K562 (cell line): Measurements from ENCODE around the gene BANP. TPM values are rescaled to one million over a fixed set of nuclear protein-coding genes. Genes with fewer than 3 reads are reported as not detected.
A peak's percentile ranks its signal among the peaks of the same experiment; 100 is the strongest.

Source experiments
- ATAC-seq: fragments of 200-7000 bp; cut with Tn5 transposase; 3 replicates; pipeline ENCODE4 v1.9.1; 2020; ENCODE audit warnings: moderate library complexity
- BruUV-seq: library from RNA; stranded (reverse); fragments of 400-500 nt; replicated peaks from 2 replicates; lab custom pipeline; 2021; lab: Mats Ljungman, UMichigan
- CTCF ChIA-PET: fragments of 300-600 bp; formaldehyde crosslinking; extraction: SDS; loops from one replicate; lab custom pipeline; 2021; ENCODE audit warnings: low intra/inter-chr PET ratio; lab: Yijun Ruan, JAX
- POLR2A ChIA-PET: fragments of 300-600, 350-650 bp; sonication (Branson Sonifier 250); formaldehyde crosslinking; extraction: SDS; loops from one replicate; lab custom pipeline; 2021; ENCODE audit warnings: antibody characterized with exemption, inconsistent platforms; lab: Yijun Ruan, JAX
- DNase-seq, 4 experiments: peaks; one replicate each; pipeline versions ENCODE4 v3.0.0 to v3.0.0-alpha.2; 2011 to 2018; ENCODE audit warnings: low spot score in 3 of 4, mixed read lengths in 3 of 4; ENCODE audit errors: extremely low read depth in 1 of 4
- FAIRE-seq: peaks from 2 replicates; lab custom pipeline; 2011; peaks lifted over from hg19 to GRCh38; lab: Jason Lieb, UNC
- H2AFZ ChIP-seq: 2 replicates; pipeline ENCODE4 v1.6.0; 2011; ENCODE audit warnings: low read depth, low read length, control low read depth, inconsistent platforms
- H3K27ac ChIP-seq: fragments of 200-600 bp; 3 replicates; pipeline ENCODE4 v1.8.0; 2011; ENCODE audit warnings: low read depth, mild to moderate bottlenecking, control low read depth, inconsistent platforms, low read length, moderate library complexity, mixed read lengths; ENCODE audit errors: extremely low read depth
- H3K27me3 ChIP-seq, 2 experiments: fragments of 300-600 bp in 1 of 2; 2 replicates in 1 of 2; 3 replicates in 1 of 2; pipeline versions ENCODE4 v1.6.0 to v1.8.0; 2011; ENCODE audit warnings: inconsistent platforms in 2 of 2, low read length in 2 of 2, mild to moderate bottlenecking in 1 of 2, mixed read lengths in 1 of 2, moderate library complexity in 1 of 2; ENCODE audit not compliant: control insufficient read depth in 2 of 2, insufficient read depth in 2 of 2
- H3K36me3 ChIP-seq: fragments of 300-600 bp; 3 replicates; pipeline ENCODE4 v1.8.0; 2011; ENCODE audit warnings: mild to moderate bottlenecking, low read length, inconsistent platforms; ENCODE audit not compliant: control insufficient read depth, insufficient read depth
- H3K4me1 ChIP-seq, 2 experiments: fragments of 200-600 bp in 1 of 2; replicated peaks in 1 of 2; 2 replicates in 1 of 2; 3 replicates in 1 of 2; pipeline versions ENCODE4 v1.5.1 to v1.8.0; 2011; ENCODE audit warnings: inconsistent platforms in 2 of 2, low read length in 2 of 2, mild to moderate bottlenecking in 1 of 2, mixed read lengths in 1 of 2, moderate library complexity in 1 of 2; ENCODE audit not compliant: control insufficient read depth in 2 of 2, insufficient read depth in 2 of 2
- H3K4me2 ChIP-seq: 2 replicates; pipeline ENCODE4 v1.6.1; 2011; ENCODE audit warnings: low read length, control low read depth, inconsistent platforms, mixed read lengths; ENCODE audit not compliant: insufficient read depth
- H3K4me3 ChIP-seq: fragments of 200-600 bp; sonication (generic), shearing (Covaris generic); 2 replicates; pipeline ENCODE4 v1.5.1; 2016; ENCODE audit warnings: control low read depth, inconsistent platforms
- H3K79me2 ChIP-seq: fragments of 200-600 bp; 3 replicates; pipeline ENCODE4 v1.8.0; 2011; ENCODE audit warnings: low read length, inconsistent platforms; ENCODE audit not compliant: control insufficient read depth, insufficient read depth
- H3K9ac ChIP-seq, 2 experiments: 2 replicates each; pipeline versions ENCODE4 v1.6.0 to v1.6.1; 2011; ENCODE audit warnings: low read depth in 2 of 2, low read length in 2 of 2, control low read depth in 1 of 2, inconsistent platforms in 1 of 2, mild to moderate bottlenecking in 1 of 2, mixed read lengths in 1 of 2; ENCODE audit not compliant: insufficient read depth in 1 of 2
- H3K9me1 ChIP-seq: one replicate; pipeline ENCODE4 v1.6.0; 2011; ENCODE audit warnings: inconsistent platforms, mild to moderate bottlenecking, low read length, moderate library complexity; ENCODE audit not compliant: control insufficient read depth, insufficient read depth
- H3K9me3 ChIP-seq: replicated peaks from 2 replicates; pipeline ENCODE4 v1.5.1; 2011; ENCODE audit warnings: low read depth, low read length, inconsistent platforms; ENCODE audit not compliant: control insufficient read depth, insufficient read depth
- H4K20me1 ChIP-seq: replicated peaks from 2 replicates; pipeline ENCODE4 v1.6.1; 2011; ENCODE audit warnings: low read length, inconsistent platforms, mixed read lengths; ENCODE audit not compliant: control insufficient read depth, insufficient read depth
- BCLAF1 ChIP-seq, 2 experiments: fragments of 450-650 bp in 1 of 2; IDR thresholded peaks; 2 replicates each; pipeline ENCODE4 v1.6.1; 2011 to 2017; ENCODE audit warnings: low read depth in 2 of 2, antibody characterized with exemption in 1 of 2, borderline replicate concordance in 1 of 2, low read length in 1 of 2, mild to moderate bottlenecking in 1 of 2, mixed read lengths in 1 of 2; ENCODE audit not compliant: control insufficient read depth in 1 of 2
- FOS ChIP-seq: IDR thresholded peaks from 3 replicates; pipeline ENCODE4 v1.6.1; 2011; ENCODE audit not compliant: insufficient read length; ENCODE audit errors: extremely low read depth
- GMEB1 ChIP-seq: fragments of 250-450 bp; sonication (Bioruptor Pico); IDR thresholded peaks from 2 replicates; pipeline ENCODE4 v1.4.0; 2020; ENCODE audit warnings: mild to moderate bottlenecking
- HDAC6 ChIP-seq: IDR thresholded peaks from 2 replicates; pipeline ENCODE4 v1.6.1; 2012; ENCODE audit warnings: low read depth, mild to moderate bottlenecking, control low read depth, inconsistent platforms, low read length, moderate library complexity
- HNRNPL ChIP-seq: fragments of 200-400 bp; formaldehyde crosslinking; IDR thresholded peaks from 2 replicates; pipeline ENCODE4 v1.6.1; 2017; ENCODE audit warnings: low read depth, mild to moderate bottlenecking, low read length
- KLF6 ChIP-seq: fragments of 250-450 bp; sonication (Bioruptor Pico); IDR thresholded peaks from 2 replicates; pipeline ENCODE4 v1.4.0; 2020; ENCODE audit warnings: mild to moderate bottlenecking, moderate library complexity, borderline replicate concordance
- MCM3 ChIP-seq: fragments of 450-650 bp; IDR thresholded peaks from 2 replicates; pipeline ENCODE4 v1.6.1; 2016
- MTA2 ChIP-seq: fragments of 450-650 bp; IDR thresholded peaks from 2 replicates; pipeline ENCODE4 v1.6.1; 2016; ENCODE audit warnings: low read depth
- SUPT5H ChIP-seq: fragments of 450-650 bp; IDR thresholded peaks from 2 replicates; pipeline ENCODE4 v1.6.1; 2016
- WHSC1 ChIP-seq: IDR thresholded peaks from one replicate; pipeline ENCODE4 v1.6.1; 2012; ENCODE audit warnings: low read length, control low read depth, inconsistent platforms
- ZEB2 ChIP-seq: fragments of 450-650 bp; IDR thresholded peaks from 2 replicates; pipeline ENCODE4 v1.6.1; 2016
- ZFX ChIP-seq: sonication (generic); formaldehyde crosslinking; IDR thresholded peaks from 2 replicates; pipeline ENCODE4 v1.8.0; 2022; ENCODE audit warnings: mild to moderate bottlenecking, missing genetic modification reagents, moderate library complexity
- ZNF212 ChIP-seq: fragments of 450-650 bp; formaldehyde crosslinking; IDR thresholded peaks from 2 replicates; pipeline ENCODE4 v1.4.0; 2020; ENCODE audit warnings: mild to moderate bottlenecking
- ZNF780A ChIP-seq: fragments of 250-450 bp; sonication (Bioruptor Pico); IDR thresholded peaks from 2 replicates; pipeline ENCODE4 v1.5.0; 2021; ENCODE audit warnings: mild to moderate bottlenecking
- WGBS: fragments of 100-300 bp; shearing (Covaris generic); methylation state at CpG from one replicate; pipeline ENCODE4 v1.1.6; 2016; ENCODE audit warnings: low coverage, mixed read lengths; ENCODE audit not compliant: insufficient coverage; ENCODE audit errors: missing lambda C conversion rate; 5-methylcytosine and 5-hydroxymethylcytosine counted together
- in situ Hi-C: fragments of 300-500 bp; cut with MboI; formaldehyde crosslinking; loops from 4 replicates; pipeline ENCODE4 v1.15.0; 2018; ENCODE audit warnings: inconsistent platforms, mixed read lengths
- intact Hi-C: fragments of 100-400 bp; cut with micrococcal nuclease; formaldehyde crosslinking; loops from 2 replicates; pipeline ENCODE4 v1.14.2; 2022
- polyA plus RNA-seq, 8 experiments: library from polyadenylated mRNA; depleted of rRNA in 4 of 8; stranded (reverse) in 5 of 8; unstranded in 3 of 8; fragments of >200 nt; fragmentation: Nextera tagmentation in 2 of 8; fragmentation: Illumina TruSeq in 1 of 8; extraction: Ambion mirVana in 2 of 8; extraction: Trizol in 1 of 8; gene quantifications; 2 replicates each; pipeline versions ENCODE4 v1.2.1 to v1.2.3, GENCODE V29; 2011 to 2014; ENCODE audit warnings: inconsistent platforms in 1 of 8, missing spikeins in 1 of 8
- total RNA-seq, 7 experiments: library from RNA; depleted of rRNA in 6 of 7; stranded (reverse); fragments of >200 nt in 6 of 7; fragmentation: Illumina TruSeq in 2 of 7; extraction: Trizol in 2 of 7; gene quantifications; 2 replicates each; pipeline versions ENCODE4 v1.2.1 to v1.2.3, GENCODE V29; 2011 to 2021; ENCODE audit warnings: low replicate concordance in 1 of 7

The BANP gene
- total and polyA plus RNA-seq, 9 of the 15 experiments (the other 6 are each of a cell fraction or from before 2014, with no cell fraction given): 4.6 to 22.1 (median 15.6) TPM

- ChIA-PET POLR2A (interaction anchor here (0.7 kb wide), 1 partner anchor 13 kb away, joined by 4 read pairs; no protein-coding TSS in a partner anchor), CTCF (no interaction called here)
- Histone ChIP-seq H3K9me1 (no peaks in the 10 kb centered on the region), H4K20me1 (0 out of 2 replicates have a peak, but pooled peaks cover 6% of the 10 kb centered on the region), H3K36me3 (peaks cover 2% of the 10 kb centered on the region; the same call in 1 of the 3 replicates), H3K4me1 (peaks cover 0 to 4% of the 10 kb centered on the region in 2 experiments; a peak in 2 of 5 replicates), H3K27ac (no peak overlapping the region), H3K9ac (peak overlapping the region in 1 of 2 experiments; percentile 52; a peak in 2 of 4 replicates), H3K79me2 (no peaks in the 10 kb centered on the region), H2AFZ (no peak overlapping the region), H3K27me3 (no peaks in the 10 kb centered on the region), H3K9me3 (no peaks in the 10 kb centered on the region), H3K4me3 (no peak overlapping the region), H3K4me2 (no peak overlapping the region)
- in situ Hi-C loops: no loop called here
- intact Hi-C loops: no loop called here
- ATAC-seq: no peak
- BruUV-seq: no TSS peak
- FAIRE-seq: no peak
- DNase-seq: no peak
- TF ChIP-seq HDAC6 (no peak), MCM3 (no peak), SUPT5H (no peak), FOS (no peak), GMEB1 (CRISPR knock-in tag) (no peak), BCLAF1 (IDR thresholded peaks at IDR 0.05; ENCODE audit: borderline replicate concordance in 1 of 2, control insufficient read depth in 1 of 2, low read depth in 2 of 2, low read length in 1 of 2) (no peak), ZNF780A (CRISPR knock-in tag) (no peak), KLF6 (CRISPR knock-in tag) (no peak), ZEB2 (no peak), MTA2 (no peak), ZFX (CRISPR knock-in tag) (no peak), WHSC1 (no peak), ZNF212 (CRISPR knock-in tag) (no peak), HNRNPL (no peak)
- 77% methylated on average over 24 of the region's 30 CpGs for WGBS
These were observed 111.3 kb downstream of the BANP start for GRCh38 chr16:88062341-88063210.
